Natural killer cell treated with Interleukin-12 subunit alpha and Interleukin-12 subunit beta and Interleukin-15 and Interleukin-18, amount 100 ng/mL, for 72 hours (primary cell): ENCODE data around the gene GRHPR. TPM values are rescaled to one million over a fixed set of nuclear protein-coding genes. Genes with fewer than 3 reads are reported as not detected.

ENCODE experiments used
- ATAC-seq, 2 donors: fragments of 150-1000 bp; cut with Tn5 transposase in 1 of 2; sonication (Bioruptor Pico), chemical (Tn5 transposase) in 1 of 2; 2 replicates each; pipeline ENCODE4 v1.10.0; 2021
- DNase-seq: peaks from one replicate; pipeline ENCODE4 v3.0.0; 2022; ENCODE audit warnings: low spot score
- H3K27ac Mint-ChIP-seq, 2 donors: 1 replicate in 1 of 2; 2 replicates in 1 of 2; pipeline ENCODE4 v1.8.0; 2022; ENCODE audit warnings: mixed read lengths in 2 of 2, mild to moderate bottlenecking in 1 of 2, moderate library complexity in 1 of 2
- H3K27me3 Mint-ChIP-seq, 2 donors: 1 replicate in 1 of 2; 2 replicates in 1 of 2; pipeline ENCODE4 v1.8.0; 2022; ENCODE audit warnings: mixed read lengths in 2 of 2
- H3K36me3 Mint-ChIP-seq: one replicate; pipeline ENCODE4 v1.8.0; 2022; ENCODE audit warnings: mixed read lengths
- H3K4me1 Mint-ChIP-seq, 2 donors: 1 replicate in 1 of 2; 2 replicates in 1 of 2; pipeline ENCODE4 v1.8.0; 2022; ENCODE audit warnings: low read depth in 2 of 2, mixed read lengths in 2 of 2, mild to moderate bottlenecking in 1 of 2
- H3K4me3 Mint-ChIP-seq: one replicate; pipeline ENCODE4 v1.8.0; 2022; ENCODE audit warnings: mixed read lengths
- H3K9me3 Mint-ChIP-seq: 2 replicates; pipeline ENCODE4 v1.8.0; 2022; ENCODE audit warnings: mixed read lengths
- total RNA-seq, 2 donors: library from RNA; stranded (reverse); gene quantifications; one replicate each; pipeline ENCODE4 v1.2.3, GENCODE V29; 2022

The GRHPR gene
- total RNA-seq, 2 donors from 2014 or later, result 53.4 to 66.1 TPM

DNA sequence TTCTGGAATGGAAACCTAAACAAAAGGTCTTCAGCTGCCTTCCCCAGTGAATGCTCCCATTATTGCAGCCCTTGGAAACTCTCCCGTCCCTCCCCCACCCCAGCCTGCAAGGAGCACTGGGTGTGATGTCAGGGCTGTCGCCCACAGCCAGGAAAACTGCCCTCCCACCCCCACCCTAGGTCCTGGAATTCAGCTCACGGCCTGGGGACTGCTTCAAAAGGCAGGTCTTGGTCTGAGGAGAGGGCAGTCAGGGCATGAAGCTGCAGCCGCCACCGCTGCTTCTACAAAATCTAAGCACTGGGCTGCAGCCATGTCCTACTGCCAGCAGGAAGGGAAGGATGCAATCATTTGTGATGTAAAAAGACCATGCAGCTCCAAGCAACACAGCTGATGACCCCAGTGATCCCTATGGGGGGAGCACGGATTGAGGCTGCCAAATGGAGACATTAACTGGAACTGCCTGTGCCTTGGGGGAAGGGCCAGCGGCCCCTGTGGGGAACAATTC, 11.4 kb downstream of the GRHPR start:
- no peak overlapping the region for H3K4me3 Mint-ChIP-seq
- no peak for DNase-seq
- no peaks in the 10 kb centered on the region for H3K9me3 Mint-ChIP-seq
- H3K27ac Mint-ChIP-seq, result no peak overlapping the region
- H3K4me1 Mint-ChIP-seq, result peaks cover 3 to 4% of the 10 kb centered on the region in 2 donors
- peaks cover 9% of the 10 kb centered on the region for H3K36me3 Mint-ChIP-seq
- ATAC-seq, result no peak
- H3K27me3 Mint-ChIP-seq, result no peaks in the 10 kb centered on the region

DNA sequence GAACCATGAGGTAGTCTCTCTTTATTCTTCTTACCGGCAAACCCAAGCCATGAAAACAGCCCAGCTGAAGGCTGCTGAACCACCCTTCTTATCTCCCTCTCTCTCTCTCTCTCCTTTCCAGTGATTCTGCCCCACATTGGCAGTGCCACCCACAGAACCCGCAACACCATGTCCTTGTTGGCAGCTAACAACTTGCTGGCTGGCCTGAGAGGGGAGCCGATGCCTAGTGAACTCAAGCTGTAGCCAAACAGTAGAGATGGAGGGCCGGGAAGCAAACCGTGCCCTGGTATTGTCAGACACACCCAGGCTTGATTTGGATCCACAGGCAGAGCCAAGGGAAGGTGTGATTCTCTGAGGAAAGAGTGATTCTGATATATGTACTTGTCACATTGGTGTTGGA, 14.0 kb downstream of the GRHPR start:
- H3K27me3 Mint-ChIP-seq, result no peaks in the 10 kb centered on the region
- DNase-seq (no peak), ATAC-seq (no peak)
- H3K36me3 Mint-ChIP-seq, result peaks cover 9% of the 10 kb centered on the region
- no peaks in the 10 kb centered on the region for H3K9me3 Mint-ChIP-seq
- H3K4me3 Mint-ChIP-seq, result no peak overlapping the region
- no peak overlapping the region for H3K27ac Mint-ChIP-seq
- H3K4me1 Mint-ChIP-seq, result peaks cover 4 to 5% of the 10 kb centered on the region in 2 donors

DNA sequence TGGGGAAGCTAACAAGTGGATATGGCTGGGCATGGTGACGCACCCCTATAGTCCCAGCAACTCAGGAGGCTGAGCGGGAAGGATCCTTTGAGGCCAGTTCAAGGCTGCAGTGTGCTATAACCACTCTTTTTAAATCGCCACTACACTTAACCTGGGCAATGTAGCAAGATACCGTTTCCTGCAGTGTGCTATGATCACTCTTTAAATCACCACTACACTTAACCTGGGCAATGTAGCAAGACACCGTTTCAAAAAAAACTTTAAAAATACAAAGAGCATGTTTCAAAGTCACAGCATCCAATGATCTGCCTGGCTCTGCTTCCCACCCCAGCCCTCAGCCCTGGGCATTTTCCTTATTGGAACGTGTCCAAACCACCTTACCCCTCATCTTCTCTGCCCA, 14.5 kb downstream of the GRHPR start:
- Mint-ChIP-seq H3K27me3 (no peaks in the 10 kb centered on the region), H3K9me3 (no peaks in the 10 kb centered on the region), H3K27ac (no peak overlapping the region), H3K4me3 (no peak overlapping the region), H3K36me3 (peaks cover 9% of the 10 kb centered on the region), H3K4me1 (peaks cover 4 to 5% of the 10 kb centered on the region in 2 donors)
- no peak for ATAC-seq
- DNase-seq, result no peak

DNA sequence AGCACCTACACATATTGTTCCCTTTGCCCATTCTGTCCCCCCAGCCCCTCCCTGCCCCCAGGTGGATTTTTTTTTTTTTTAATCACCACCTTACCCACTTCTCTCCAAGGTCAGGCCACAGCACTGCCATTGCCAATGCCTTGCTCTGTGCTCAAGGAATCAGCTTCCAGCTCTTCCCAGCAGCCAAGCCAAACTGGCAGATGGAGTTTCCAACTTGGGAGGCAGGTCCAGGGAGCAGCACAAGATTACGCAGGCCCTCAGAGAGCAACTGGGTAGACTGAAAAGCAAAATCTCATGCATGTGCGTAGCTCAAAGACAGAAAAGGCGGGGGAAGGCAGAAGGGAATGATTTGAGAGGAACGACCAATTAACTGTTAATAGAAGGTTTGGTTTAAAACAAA, 15.1 kb downstream of the GRHPR start:
- no peak overlapping the region for H3K4me3 Mint-ChIP-seq

DNA sequence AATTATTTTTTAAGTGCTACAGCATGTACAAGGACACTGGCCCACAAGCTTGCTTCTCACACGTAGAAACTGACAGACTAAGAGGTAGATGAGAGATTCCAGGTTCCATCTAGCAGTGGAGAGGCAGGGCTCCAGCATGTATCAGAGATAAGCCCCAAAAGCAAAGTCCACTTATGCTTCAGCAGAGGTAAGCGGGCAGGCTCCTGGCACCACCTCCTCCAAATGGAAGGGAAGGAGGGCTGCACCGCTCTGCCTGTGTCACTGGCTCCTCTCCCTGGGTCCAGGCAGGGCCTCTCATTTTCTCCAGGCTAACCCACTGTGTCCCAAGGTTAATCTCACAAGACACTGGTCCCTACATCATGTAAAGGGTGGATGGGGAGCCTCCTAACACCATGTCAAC, 15.9 kb downstream of the GRHPR start:
- no peaks in the 10 kb centered on the region for H3K9me3 Mint-ChIP-seq
- DNase-seq (no peak), ATAC-seq (no peak)
- peaks cover 9% of the 10 kb centered on the region for H3K36me3 Mint-ChIP-seq
- peaks cover 0 to 2% of the 10 kb centered on the region in 2 donors for H3K4me1 Mint-ChIP-seq
- H3K4me3 Mint-ChIP-seq, result no peak overlapping the region
- no peak overlapping the region for H3K27ac Mint-ChIP-seq
- no peaks in the 10 kb centered on the region for H3K27me3 Mint-ChIP-seq

More for the DNA sequence above, 15.1 kb downstream of the GRHPR start:
- ATAC-seq (no peak), DNase-seq (no peak)
- Mint-ChIP-seq H3K27me3 (no peaks in the 10 kb centered on the region), H3K27ac (no peak overlapping the region), H3K9me3 (no peaks in the 10 kb centered on the region), H3K36me3 (peaks cover 9% of the 10 kb centered on the region), H3K4me1 (peaks cover 4 to 5% of the 10 kb centered on the region in 2 donors)

DNA sequence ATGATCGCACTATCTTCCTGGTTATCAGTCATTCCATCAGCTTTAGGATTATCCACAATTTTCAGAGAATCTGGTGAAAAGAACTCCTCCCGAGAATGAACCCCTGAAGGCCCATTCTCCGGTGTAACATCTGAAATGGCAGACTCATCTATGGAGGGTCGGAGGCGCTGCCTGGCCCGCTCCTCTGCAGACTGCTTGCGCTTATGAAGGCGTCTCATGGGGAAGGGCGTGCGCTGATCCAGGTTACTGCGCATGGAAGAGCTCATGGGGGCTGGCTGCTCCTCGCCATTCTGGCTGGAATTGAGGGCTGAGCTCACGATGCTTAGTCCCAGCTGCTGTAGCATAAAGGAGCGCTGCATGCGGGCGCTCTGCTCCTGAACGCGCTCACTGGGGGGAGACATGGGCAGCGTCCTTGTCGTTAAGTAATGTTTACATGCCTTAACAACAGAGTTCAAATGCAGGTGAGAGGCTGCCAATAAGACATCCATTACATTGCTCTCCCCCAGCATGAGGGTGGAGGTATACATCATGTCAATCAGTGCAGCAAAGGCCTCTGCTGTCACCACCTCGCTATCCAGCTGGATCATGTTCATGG, 19.4 kb downstream of the GRHPR start:
- no peak for ATAC-seq
- Mint-ChIP-seq H3K4me3 (no peak overlapping the region), H3K27ac (no peak overlapping the region), H3K4me1 (peaks cover 0 to 12% of the 10 kb centered on the region in 2 donors), H3K27me3 (no peaks in the 10 kb centered on the region), H3K9me3 (no peaks in the 10 kb centered on the region), H3K36me3 (peaks cover 9% of the 10 kb centered on the region)
- DNase-seq, result no peak

DNA sequence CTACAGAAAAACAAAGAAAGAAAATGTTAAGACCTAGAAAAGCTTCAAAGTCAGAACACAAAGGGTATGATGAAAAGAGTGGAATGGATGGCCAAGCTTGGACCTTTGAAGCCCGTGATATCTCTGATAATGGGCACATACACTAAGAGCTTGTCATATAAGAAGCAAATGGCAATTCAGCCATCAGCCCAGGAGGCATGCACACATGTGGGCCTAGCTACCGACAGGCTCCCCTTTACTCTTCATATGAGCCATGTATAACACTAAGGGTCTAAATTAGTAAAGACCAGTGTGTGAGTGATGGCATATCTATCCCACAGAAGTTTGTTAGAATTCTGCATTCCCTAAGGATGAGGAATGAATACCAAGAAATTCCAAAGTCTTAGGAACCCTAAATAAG, 20.1 kb downstream of the GRHPR start:
- Mint-ChIP-seq H3K4me1 (peaks cover 0 to 15% of the 10 kb centered on the region in 2 donors), H3K36me3 (peaks cover 7% of the 10 kb centered on the region), H3K4me3 (no peak overlapping the region), H3K9me3 (no peaks in the 10 kb centered on the region), H3K27ac (no peak overlapping the region), H3K27me3 (no peaks in the 10 kb centered on the region)
- ATAC-seq, result no peak
- DNase-seq, result no peak

DNA sequence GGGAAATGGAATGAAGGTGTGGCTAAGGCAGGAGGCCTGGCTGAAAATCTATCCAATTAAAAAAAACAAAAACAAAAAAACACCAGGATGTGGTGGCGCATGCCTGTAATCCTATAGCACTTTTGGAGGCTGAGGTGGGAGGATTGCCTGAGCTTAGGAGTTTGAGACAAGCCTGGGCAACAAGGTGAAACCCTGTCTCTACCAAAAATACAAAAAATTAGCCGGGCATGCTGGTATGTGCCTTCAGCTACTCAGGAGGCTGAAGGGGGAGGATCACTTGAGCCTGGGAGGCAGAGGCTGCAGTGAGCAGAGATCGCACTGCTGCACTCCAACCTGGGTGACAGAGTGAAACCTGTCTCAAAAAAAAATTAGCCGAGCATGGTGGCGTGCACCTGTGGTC, 21.1 kb downstream of the GRHPR start:
- H3K27ac Mint-ChIP-seq, result no peak overlapping the region
- H3K4me1 Mint-ChIP-seq, result peaks cover 0 to 17% of the 10 kb centered on the region in 2 donors
- H3K36me3 Mint-ChIP-seq, result no peaks in the 10 kb centered on the region
- no peak for DNase-seq
- H3K27me3 Mint-ChIP-seq, result no peaks in the 10 kb centered on the region
- no peaks in the 10 kb centered on the region for H3K9me3 Mint-ChIP-seq
- ATAC-seq, result no peak
- H3K4me3 Mint-ChIP-seq, result no peak overlapping the region

DNA sequence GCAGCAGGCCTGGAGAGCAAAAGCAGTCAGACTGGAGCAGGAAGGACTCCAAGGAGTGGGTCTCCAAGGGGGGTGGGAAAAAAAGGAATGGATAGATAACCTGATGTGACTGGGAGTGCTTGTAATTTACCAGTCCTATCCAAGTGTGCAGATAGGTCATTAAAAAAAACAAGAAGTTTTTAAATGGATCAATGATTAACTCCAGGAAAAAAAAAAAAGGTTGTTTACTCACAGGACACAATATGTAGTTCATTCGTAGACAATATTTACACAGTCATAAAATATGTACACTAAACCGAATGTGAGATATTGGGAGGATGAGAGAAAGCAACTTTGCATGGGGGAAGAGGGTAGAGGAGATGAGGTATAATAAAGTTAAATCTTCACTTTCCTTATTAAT, 22.4 kb downstream of the GRHPR start:
- Mint-ChIP-seq H3K4me3 (no peak overlapping the region), H3K27me3 (no peaks in the 10 kb centered on the region), H3K9me3 (no peaks in the 10 kb centered on the region), H3K36me3 (no peaks in the 10 kb centered on the region), H3K4me1 (peaks cover 0 to 19% of the 10 kb centered on the region in 2 donors), H3K27ac (peak overlapping the region in 1 of 2 donors; percentile 80)
- no peak for ATAC-seq
- no peak for DNase-seq

DNA sequence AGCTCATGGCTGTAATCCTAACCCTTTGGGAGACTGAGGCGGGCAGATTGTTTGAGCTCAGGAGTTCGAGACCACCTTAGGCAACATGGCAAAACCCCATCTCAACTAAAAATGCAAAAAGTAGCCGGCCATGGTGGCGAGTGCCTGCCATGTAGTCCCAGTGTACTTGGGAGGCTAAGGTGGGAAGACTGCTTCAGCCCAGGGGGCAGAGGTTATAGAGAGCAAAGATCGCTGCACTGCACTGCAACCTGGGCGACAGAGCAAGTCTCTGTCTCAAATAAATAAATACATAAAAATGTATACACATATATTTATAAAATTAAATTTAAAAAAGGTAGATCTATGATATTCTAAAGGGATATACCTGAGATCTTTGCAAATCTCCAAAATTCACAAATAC, 23.3 kb downstream of the GRHPR start:
- H3K36me3 Mint-ChIP-seq, result no peaks in the 10 kb centered on the region
- no peak for ATAC-seq
- H3K27ac Mint-ChIP-seq, result peak overlapping the region in 1 of 2 donors; percentile 80

DNA sequence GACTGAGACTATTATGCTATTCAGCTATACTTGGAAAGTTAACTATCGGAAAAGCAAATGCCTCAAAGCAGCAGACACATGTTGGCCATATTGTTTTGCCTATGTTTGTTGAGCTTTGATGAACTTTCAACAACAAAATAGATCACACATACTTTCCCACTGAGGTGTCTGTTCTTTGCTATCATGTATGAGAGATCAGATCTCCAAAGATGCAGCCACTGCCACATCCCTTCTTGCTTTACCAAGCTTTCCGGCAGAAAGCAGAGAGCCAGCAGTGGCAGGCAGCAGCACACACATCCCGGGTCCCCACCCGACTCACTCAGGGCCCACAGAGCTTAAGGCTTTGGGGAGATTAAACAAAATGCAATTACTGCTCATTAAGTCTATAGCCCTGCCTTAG, 23.9 kb downstream of the GRHPR start:
- H3K27ac Mint-ChIP-seq, result no peak overlapping the region
- no peak for ATAC-seq
- no peaks in the 10 kb centered on the region for H3K36me3 Mint-ChIP-seq
- no peak for DNase-seq
- no peaks in the 10 kb centered on the region for H3K27me3 Mint-ChIP-seq
- peaks cover 0 to 20% of the 10 kb centered on the region in 2 donors for H3K4me1 Mint-ChIP-seq
- no peak overlapping the region for H3K4me3 Mint-ChIP-seq
- H3K9me3 Mint-ChIP-seq, result no peaks in the 10 kb centered on the region

More for the DNA sequence above, 23.3 kb downstream of the GRHPR start:
- peaks cover 0 to 21% of the 10 kb centered on the region in 2 donors for H3K4me1 Mint-ChIP-seq
- DNase-seq, result no peak
- H3K4me3 Mint-ChIP-seq, result no peak overlapping the region
- H3K27me3 Mint-ChIP-seq, result no peaks in the 10 kb centered on the region
- no peaks in the 10 kb centered on the region for H3K9me3 Mint-ChIP-seq

DNA sequence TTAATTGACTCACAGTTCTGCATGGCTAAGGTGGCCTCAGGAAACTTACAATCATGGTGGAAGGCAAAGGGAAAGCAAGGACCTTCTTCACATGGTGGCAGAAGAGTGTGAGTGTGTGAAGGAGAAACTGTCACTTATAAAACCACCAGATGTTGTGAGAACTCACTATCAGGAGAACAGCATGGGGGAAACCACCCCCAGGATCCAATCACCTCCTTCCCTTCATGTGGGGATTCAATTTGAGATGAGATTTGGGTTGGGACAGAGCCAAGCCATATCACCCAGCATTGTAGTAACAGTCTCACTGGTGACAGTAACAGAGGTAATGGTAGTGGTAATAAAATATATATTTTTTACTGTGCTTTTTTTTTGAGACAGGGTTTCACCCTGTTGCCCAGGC, 24.6 kb downstream of the GRHPR start:
- Mint-ChIP-seq H3K9me3 (no peaks in the 10 kb centered on the region), H3K27ac (no peak overlapping the region), H3K36me3 (no peaks in the 10 kb centered on the region), H3K4me3 (no peak overlapping the region), H3K4me1 (peaks cover 0 to 19% of the 10 kb centered on the region in 2 donors), H3K27me3 (no peaks in the 10 kb centered on the region)
- ATAC-seq, result no peak
- no peak for DNase-seq

DNA sequence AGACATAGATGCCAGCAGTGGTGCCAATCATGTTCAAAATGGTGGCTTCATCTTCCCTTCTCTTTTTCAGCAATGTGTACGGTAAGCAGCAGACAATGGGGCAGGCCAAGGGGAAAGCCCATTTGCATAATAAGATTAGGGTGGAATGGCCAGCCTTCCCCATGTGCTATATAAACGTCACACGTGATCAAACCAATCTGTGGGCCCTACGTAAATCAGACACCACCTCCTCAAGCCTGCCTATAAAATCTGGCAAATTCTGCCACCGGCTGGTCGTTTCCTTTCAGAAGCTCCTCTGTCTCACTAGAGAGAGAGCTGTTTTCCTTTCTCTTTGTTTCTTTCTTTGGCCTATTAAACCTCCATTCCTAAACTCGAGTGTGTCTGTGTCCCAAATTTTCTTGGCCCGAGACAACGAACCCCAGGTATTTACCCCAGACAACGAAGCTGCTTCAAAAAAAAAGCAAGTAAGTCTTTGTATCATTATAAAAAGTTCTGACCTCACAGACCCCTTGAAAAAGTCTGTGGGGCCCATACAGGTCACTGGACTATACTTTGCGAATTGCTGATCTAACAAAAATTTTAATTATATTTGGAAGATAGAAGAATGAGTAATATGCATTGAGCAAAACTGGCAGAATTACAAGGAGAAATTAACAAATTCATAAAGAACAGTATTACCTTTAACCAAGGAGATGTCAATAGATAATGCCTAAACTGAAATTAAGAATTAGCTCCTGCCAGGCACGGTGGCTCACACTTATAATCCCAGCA, 27.6 kb downstream of the GRHPR start:
- H3K4me3 Mint-ChIP-seq, result no peak overlapping the region
- no peaks in the 10 kb centered on the region for H3K9me3 Mint-ChIP-seq
- ATAC-seq (no peak), DNase-seq (no peak)
- H3K27ac Mint-ChIP-seq, result no peak overlapping the region
- H3K36me3 Mint-ChIP-seq, result no peaks in the 10 kb centered on the region
- peaks cover 0 to 26% of the 10 kb centered on the region in 2 donors for H3K4me1 Mint-ChIP-seq
- no peaks in the 10 kb centered on the region for H3K27me3 Mint-ChIP-seq

DNA sequence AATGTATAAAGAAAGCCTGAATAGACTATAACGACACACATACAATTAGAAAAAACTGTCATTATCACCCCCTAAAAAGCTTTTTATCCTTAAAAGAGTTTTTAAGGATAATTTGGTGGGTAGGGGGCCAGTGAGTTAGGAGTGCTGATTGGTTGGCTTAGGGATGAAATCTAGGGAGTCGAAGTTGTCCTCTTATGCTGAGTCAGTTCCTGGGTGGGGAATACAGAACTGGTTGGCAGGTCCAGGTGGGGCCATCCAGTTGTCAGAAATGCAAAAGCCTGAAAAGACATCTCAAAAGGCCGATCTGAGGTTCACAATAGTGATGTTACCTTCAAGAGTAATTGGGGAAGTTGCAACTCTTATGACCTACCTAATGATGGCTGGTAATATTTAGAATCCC, 29.1 kb downstream of the GRHPR start:
- H3K36me3 Mint-ChIP-seq, result no peaks in the 10 kb centered on the region
- no peaks in the 10 kb centered on the region for H3K9me3 Mint-ChIP-seq
- H3K27me3 Mint-ChIP-seq, result no peaks in the 10 kb centered on the region
- no peak for ATAC-seq
- DNase-seq, result no peak
- peaks cover 0 to 30% of the 10 kb centered on the region in 2 donors for H3K4me1 Mint-ChIP-seq
- no peak overlapping the region for H3K27ac Mint-ChIP-seq
- H3K4me3 Mint-ChIP-seq, result no peak overlapping the region
